Measurements from ENCODE around the gene SIK2.

DNA sequence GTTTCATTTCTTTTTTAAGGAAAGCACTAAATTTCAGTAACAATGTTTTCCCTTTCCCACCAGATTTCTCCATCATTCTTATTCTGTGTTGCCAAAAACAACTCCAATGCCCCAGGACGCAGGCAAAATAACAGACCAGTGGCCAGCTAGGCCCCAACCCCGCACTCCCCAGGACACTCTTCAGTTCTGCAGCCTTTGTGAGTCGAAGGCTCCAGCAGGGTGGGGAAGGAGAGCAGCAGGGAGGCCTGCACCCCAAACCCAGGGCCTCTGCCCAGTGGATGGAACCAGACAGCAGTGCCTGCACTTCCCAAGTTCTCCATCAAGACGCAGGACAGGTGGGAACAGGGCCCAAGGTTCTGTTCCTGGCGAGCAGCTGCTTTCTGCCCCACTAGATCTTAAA, 129.6 kb downstream of the SIK2 start:
- TF ChIP-seq, protein P1, sequence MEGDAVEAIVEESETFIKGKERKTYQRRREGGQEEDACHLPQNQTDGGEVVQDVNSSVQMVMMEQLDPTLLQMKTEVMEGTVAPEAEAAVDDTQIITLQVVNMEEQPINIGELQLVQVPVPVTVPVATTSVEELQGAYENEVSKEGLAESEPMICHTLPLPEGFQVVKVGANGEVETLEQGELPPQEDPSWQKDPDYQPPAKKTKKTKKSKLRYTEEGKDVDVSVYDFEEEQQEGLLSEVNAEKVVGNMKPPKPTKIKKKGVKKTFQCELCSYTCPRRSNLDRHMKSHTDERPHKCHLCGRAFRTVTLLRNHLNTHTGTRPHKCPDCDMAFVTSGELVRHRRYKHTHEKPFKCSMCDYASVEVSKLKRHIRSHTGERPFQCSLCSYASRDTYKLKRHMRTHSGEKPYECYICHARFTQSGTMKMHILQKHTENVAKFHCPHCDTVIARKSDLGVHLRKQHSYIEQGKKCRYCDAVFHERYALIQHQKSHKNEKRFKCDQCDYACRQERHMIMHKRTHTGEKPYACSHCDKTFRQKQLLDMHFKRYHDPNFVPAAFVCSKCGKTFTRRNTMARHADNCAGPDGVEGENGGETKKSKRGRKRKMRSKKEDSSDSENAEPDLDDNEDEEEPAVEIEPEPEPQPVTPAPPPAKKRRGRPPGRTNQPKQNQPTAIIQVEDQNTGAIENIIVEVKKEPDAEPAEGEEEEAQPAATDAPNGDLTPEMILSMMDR (IDR thresholded peaks at IDR 0.05 in 8 of 11, conservative IDR thresholded peaks at IDR 0.05 in 3 of 11): no peak
- TF ChIP-seq POLR2A (IDR thresholded peaks at IDR 0.05) (no peak), POLR2AphosphoS5 (IDR thresholded peaks at IDR 0.05) (peak in 1 of 3 donors; percentile 8)

Data from spleen (tissue), 7 donors.